Measurements from ENCODE around the gene EIF5AL1.
"Not testable (repeated sequence)": the region's sequence is repeated elsewhere in the genome, so short reads cannot be mapped to it uniquely, and the experiment has no call there.

Gene EIF5AL1

DNA sequence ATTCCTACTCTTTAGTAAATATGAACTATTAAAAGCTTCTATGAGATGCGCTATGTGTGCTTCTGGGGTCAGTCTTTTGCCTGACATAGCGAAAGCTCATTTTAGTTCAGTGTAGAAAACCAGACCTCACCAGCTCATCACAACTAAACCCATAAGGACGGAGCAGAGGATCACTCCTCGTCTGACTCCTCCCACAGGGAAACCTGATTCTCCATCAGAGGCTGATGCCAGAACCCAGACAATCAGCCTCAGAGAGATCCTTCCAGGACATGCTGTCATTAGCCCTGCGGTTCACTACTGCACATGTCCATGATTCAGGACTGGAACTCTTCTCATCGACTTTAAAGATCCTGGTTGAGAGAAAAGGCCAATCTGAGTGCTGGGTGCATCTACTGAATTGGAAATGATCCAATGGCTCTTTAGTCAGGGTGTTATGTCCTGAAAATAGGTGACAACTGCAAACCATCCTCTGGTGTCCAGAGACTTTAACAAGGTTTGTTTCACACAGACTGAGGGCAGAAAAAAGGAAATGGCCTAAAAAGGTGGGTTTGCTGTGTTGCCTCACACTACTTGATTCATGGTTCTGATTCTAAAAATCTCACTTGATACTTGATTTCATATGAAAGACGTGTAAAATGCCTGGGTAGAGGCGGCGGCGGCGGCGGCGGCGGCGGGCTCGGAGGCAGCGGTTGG, at the start of gene EIF5AL1:
EIF5AL1 (plus strand) TSS at position 643 of the 693 bp plus-strand sequence. CDS start 117 bp downstream, outside the sequence.
- DNase-seq (ENCODE audit: low spot score) = not testable (repeated sequence)

DNA sequence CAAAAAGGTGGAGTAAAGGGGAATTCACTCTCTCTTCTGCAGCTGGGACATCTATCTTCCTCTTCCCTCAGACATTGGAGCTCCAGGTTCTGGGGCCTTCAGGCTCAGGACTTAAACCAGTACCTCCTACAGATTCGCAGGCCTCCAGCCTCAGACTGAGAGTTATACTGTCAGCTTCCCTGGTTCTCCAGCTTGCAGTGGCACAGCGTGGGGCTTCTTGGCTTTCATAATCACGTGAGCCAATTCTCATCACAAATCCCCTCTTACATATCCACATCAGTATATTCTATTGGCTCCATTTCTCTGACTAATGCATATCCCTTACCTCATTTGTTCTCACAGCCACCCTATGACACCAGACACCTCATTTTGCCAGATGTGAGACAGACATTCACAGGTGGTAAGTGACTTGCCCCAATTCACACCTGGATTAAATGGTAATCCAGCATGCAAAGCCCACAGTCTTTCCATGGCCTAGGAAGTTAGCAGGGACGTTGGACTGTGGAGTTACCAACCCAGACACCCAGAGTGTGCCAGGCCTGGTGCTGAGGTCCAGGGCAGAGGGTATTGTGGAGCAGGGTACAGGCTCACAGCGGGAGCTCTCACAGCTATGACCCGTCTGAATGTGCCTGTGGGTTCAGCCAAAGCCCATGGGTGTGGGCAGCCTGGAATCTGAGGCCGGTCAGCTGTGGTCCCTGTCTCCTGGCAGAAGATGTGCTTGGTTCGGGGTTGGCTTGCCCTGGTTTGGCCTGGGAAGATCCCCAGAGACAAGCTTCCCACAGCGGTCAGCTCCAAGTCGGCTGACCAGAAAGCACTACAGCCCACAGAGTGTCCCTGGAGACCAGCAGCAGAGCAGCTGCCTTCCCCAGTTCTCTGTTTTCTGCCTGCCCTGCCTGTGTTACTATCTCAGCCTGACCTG, 48.5 kb upstream of the EIF5AL1 start:
- no peak for DNase-seq (ENCODE audit: low spot score)

DNA sequence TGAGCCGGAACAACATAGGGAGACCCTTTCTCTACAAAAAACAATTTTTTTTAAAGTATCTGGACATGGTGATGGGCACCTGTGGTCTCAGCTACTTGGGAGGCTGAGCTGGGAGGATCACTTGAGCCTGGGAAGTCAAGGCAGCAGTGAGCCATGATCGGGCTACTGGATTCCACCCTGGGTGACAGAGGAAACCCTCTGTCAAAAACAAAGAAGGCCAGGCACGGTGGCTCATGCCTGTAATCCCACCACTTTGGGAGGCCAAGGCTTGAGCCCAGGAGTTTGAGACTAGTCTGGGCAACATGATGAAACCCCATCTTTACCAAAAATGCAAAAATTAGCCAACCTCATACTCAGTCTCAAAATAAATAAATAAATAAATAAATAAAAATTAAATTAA, 47.0 kb upstream of the EIF5AL1 start:
- no peak for DNase-seq (ENCODE audit: low spot score)

DNA sequence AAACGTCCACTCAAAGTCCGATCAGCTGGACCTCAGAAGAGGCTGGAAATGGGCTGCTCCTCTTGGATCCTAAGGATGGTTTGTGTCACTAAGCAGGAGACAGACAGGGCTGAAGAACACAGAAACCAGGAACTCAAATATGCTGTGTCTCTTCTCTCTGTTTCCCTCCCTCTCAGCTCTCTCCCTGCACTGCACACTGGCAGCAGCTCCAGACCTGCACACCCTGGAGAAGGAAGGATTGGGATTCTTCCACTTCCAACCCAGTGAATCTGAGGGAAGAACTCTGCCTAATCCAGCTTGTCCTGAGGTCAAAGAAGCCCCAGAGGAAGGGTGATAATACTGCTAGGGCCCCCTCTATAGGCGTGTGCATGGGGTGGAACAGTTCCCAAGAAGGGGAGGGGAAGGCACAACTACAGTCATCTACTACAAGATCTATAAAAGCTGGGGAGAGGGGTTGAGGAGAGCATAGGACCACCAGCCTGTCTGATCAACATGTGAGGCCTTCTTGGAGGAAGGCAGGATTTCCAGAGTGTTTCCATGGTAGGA, 44.2 kb upstream of the EIF5AL1 start:
- DNase-seq (ENCODE audit: low spot score) = no peak

DNA sequence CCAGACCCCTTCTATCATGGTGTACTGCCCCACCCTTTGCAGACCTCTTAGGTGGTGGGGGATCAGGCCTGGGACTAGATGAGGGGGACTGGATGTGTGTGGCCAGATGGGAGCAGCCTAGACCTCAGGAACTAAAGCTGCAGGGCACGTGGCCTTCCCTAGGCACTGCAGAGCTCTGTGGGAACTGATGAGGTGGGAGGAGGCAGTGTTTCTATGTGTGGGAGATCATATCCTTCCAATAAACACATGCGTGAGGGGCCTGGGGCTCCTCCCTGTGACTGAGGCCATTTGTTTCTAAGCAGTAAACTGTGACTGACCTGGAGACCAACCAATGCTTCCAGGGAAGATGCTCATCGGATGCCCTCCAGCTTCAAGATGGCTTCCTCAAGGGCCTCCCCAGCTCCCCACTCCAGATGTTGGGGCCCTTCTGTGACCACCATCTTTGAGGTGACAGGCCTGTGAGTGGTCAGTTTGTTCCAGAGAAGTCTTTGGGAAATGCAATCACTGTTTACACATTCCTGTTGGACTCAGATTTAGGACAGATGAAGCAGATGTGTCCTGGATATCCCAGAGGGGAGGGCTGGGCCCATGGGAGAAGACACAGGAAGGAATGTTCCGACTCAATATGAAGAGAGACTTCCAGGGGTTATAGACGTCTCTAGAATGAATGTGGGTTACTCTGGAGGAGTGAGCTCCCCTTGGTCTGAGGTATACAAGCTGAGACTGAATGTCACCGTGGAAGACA, 43.3 kb upstream of the EIF5AL1 start:
- no peak for DNase-seq (ENCODE audit: low spot score)

DNA sequence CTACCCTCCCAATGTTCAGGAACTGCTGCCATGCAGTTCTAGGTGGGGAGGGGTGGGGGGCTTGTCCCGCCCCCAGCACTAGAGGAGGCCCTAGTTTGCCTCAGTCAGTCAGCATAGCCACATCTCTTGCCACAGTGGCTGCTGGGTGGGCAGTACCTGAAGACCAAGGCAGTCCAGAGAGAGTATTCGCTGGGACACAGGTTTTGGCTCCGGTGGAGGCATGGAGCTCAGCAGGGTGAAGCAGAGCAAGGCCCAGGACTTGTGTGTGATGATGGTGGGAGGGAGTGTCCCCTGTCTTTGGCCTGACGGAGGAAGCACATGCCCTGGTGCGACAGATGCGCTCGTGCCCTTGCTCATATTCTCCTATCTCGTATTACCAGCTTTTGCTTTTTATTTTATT, 42.2 kb upstream of the EIF5AL1 start:
- DNase-seq (ENCODE audit: low spot score) = no peak

DNA sequence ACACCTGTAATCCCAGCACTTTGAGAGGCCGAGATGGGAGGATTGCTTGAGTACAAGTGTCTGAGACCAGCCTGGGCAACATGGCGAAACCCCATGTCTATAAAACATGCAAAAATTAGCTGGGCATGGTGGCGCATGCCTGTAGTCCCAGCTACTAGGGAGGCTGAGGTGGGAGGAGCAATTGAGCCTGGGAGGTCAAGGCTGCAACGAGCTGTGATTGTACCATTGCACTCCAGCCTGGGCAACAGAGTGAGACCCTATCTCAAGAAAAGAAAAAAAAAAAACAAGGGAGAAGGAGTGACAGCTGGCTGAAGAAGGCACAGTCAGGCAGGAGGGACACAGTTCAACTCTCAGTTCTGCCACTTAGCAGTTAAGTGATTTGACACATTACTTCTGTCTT, 40.6 kb upstream of the EIF5AL1 start:
- DNase-seq (ENCODE audit: low spot score) = no peak

DNA sequence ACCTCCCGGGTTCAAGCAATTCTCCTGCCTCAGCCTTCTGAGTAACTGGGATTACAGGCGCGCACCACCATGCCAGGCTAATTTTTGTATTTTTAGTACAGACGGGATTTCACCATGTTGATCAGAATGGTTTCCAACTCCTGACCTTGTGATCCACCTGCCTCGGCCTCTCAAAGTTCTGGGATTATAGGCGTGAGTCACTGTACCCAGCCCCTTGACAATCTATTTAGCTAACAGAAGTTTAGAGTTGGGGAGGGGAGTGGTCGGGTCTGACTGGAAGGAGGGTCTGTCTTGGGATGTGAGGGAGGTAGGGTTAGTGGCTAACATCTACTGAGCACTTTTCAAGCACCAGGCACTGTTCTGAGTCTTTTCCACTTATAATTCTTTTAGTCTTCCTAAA, 39.9 kb upstream of the EIF5AL1 start:
- DNase-seq (ENCODE audit: low spot score) = no peak

DNA sequence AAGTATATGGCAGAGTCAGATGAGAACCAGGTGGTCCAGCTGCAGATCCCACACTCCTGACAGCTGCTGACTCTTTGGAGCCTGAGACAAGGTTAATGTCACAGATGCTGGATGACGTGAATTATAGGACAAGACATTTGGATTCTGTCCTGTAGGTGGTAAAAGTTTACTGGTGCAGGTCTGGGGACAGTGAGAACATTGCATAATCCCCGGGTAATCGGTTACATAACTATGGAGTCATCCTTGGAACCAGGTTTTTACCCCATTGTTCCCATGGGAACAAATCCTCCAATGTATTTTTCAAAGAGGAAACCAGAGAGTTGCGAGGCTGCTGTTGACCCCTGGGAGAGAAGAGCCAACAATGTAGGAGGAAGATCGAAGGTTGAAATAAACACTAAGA, 39.4 kb upstream of the EIF5AL1 start:
- DNase-seq (ENCODE audit: low spot score) = no peak

DNA sequence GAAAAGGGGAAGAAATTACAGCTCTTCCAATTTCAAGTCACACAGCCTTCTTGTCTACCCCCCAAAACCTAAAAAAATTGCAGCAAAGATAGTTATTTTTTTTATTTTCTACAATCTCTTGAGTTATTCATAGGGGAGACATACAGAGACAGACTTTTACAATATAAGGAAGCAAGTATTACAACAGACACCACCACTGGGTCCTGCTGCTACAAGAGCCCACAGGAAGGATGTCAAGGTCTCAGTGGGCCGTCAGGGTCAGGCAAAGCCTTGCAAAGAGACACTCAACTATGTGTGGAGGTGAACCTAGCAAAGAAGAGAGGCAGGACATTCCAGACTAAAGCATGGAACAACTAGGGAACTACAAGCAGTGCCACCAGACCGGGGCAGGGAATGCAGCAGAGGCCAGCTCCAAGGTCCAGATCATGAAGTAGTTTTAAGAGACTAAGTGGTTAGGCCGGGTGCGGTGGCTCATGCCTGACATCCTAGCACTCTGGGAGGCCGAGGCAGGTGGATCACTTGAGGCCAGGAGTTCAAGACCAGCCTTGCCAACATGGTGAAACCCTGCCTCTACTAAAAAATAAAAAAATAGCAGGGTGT, 38.7 kb upstream of the EIF5AL1 start:
- no peak for DNase-seq (ENCODE audit: low spot score)

DNA sequence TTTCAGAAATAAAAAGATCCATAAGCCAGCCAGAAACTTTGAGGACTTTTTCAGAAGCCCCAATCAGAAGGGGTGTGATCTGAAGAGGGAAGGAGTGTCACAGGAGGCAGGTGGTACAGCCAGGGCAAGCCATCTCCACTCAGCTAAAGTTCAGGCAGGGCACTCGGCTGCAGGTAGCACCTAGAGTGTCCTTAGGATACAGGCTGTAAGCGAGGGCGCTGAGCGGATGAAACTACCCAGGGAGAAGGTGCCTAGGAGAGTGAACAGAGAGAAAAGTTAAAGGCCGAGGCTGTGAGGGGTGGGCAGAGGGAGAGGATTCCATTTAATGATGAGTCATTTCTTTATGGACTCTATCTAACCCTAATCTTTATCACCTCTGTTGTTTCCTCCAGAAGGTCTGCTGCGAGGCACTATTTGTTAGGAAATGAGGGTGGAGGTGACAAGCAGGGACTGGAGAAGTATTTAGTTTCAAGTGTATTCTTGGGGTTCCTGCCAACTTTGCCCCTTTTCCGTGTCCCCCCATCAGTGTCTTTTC, 37.1 kb upstream of the EIF5AL1 start:
- DNase-seq (ENCODE audit: low spot score) = no peak

DNA sequence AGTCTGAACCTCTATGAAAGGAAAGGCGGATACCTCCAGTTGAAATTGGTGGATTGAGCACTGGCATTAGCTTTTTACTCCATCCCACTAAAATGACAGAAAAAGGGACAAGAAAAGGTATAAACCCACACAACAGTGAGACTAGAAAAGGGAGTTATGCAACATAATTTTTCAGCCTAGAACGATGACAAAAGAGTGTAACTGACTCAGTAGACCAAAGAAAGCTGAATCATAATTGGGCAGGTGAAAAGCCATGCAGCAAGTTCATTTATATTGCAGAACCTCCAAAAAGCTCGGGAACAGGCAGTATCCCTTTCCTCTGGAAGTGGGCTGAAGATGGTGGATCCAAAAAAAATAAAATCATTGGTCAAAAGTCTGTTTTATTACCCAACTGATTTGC, 36.5 kb upstream of the EIF5AL1 start:
- no peak for DNase-seq (ENCODE audit: low spot score)

DNA sequence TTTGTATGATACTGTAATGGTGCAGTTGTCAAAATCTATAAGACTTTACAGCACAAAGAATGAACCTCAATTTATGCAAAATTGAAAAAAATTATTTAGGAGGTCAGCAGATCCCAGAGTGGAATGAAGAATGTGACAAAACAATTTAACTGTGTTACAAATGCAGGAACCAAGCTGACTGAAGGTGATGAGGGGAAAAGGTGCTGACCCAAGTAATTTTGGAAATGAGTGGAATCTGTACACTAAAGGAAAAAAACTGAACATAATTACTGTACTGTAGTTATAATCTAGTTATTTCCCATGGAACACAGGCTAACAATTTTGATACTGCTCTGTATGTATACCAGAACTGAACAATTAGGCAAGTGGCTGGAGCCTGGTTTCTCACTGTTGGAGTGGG, 35.7 kb upstream of the EIF5AL1 start:
- DNase-seq (ENCODE audit: low spot score) = no peak

DNA sequence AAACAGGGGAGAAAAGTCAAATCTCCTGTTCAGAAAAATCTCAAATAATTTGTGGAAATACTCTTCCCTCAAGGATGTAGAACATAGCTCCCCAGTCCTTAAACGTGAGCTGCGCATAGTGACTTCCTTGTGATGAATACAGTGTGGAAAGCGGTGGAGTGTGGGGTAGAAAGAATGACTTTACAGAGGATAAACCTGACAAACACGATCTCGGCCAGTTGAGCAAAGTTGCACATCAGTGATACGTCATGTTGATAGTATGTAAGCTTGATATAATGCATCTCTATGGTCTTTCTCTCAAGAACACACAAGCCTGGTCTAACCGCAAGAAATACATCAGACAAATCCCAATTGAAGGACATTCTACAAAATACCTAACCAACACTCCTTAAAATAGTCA, 34.9 kb upstream of the EIF5AL1 start:
- DNase-seq (ENCODE audit: low spot score) = no peak

DNA sequence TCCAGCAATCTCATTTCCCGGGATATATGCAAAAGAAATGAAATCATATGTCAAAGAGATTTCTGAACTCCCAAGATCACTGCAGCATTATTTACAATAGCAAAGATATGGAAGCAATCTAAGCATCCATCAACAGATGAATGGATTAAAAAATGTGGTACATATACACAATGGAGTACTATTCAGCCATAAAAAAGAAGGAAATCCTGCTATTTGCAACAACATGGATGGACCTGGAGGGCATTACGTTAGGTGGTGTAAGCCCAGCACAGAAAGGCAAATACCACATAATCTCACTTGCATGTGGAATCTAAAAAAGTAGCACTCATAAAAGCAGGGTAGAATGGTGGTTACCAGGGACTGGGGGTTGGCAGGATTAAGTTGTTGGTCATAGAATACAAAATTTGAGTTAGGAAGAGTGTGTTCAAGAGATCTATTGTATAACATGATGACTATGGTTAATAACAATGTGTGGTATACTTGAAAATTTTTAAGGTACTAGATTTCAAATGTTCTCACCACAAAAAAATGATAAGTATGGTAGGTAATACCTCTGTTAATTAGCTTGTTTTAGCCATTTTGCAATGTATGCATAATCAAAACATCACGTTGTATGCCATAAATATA, 32.9 kb upstream of the EIF5AL1 start:
- DNase-seq (ENCODE audit: low spot score) = no peak

DNA sequence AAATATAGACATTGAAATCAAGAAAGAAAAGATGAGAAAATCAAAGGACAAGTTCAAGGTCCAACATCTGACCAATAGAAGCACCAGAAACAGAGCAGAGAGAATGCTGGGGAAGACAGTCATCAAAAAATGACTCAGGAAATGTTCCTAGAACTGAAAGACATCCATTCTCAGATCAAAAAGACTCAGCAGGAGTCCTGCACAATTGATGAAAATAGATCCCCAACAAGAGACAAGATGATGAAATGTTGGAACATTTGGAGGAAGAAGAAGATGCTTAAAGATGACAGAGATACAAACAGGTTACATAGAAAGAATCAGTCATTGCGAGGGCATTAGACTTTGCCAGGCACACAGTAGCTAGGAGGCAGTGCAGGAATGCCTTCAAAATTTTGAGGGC, 30.0 kb upstream of the EIF5AL1 start:
- DNase-seq (ENCODE audit: low spot score) = no peak

DNA sequence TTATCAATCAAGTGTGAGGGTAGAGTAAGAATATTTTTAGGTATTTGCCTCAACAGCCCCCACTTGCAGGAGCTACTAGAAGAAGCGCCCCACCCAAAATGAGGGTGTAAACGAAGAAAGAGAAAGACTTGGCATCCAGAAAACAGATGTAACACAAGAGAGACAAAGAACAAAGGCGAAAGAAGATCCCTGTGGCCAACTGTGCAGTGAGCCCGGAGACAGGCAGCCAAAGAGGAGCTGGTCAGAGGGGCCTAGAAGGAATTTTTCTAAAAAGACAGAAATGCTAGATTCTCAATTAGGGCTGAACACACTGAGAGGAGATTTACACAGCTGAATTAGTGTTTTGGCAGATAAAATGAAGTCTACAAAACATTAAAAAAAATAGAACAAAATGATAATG, 29.6 kb upstream of the EIF5AL1 start:
- DNase-seq (ENCODE audit: low spot score) = no peak

DNA sequence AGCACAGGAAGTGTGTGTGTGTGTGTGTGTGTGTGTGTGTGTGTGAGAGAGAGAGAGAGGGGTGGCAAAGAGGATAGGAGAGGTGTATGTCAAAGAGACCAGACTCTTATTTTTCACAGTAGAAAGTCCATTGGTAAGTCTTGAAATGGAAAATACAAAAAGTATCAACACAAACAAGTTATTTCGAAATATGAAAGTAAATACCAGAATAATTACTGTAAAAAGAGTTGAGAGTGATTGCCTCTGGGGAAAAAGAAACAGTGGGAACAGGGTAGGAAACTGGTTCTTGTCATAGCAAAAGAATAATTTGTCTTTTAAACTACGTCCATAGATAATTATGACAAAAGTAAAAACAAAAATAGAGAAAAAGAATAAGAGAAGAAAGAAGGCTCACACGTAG, 29.0 kb upstream of the EIF5AL1 start:
- DNase-seq (ENCODE audit: low spot score) = no peak

DNA sequence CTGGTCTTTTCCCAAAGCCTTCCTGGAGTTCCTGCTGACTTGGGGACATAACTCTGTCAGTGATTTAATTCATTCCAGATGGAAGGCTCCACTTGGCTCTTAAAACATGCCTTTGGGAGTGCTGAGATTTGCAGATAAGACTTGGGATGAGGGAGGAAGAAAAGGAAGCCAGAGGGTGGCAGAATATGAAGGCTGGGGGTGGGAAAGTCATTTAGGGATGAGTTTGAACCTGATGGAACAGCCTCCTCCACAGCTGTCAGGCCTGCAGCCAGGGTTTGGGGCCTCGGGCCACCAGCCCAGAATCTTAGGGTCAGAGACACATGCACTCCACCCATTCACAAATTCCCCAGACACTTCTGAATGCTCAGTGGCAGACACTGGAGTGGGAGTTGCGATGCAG, 28.4 kb upstream of the EIF5AL1 start:
- DNase-seq (ENCODE audit: low spot score) = no peak

DNA sequence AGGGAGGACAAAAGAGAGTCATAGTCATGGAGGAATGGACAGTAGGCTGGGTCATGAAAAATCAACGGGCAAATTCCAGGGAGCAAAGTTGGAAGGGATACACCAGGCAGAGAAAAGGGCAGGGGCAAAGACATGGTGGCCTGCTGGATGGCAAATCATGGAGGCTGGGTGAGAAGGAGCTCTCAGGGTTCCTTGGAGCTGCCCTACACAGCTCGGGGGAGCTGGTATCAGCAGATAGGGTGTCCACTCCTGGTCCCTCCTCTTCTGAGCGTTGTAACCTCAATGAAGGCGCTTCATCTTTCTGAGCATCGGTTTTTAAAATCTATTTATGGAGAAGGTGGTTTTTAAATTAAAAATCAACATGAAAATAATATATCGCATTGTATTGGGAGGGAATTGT, 27.9 kb upstream of the EIF5AL1 start:
- DNase-seq (ENCODE audit: low spot score) = no peak
